WI38 (cell line): Measurements from ENCODE around the gene EDN1.

Experiments used
- H3K4me3 ChIP-seq: 2 replicates; pipeline ENCODE4 v1.5.1; 2011; ENCODE audit warnings: low read depth, mild to moderate bottlenecking, control low read depth, low read length
- TF ChIP-seq, protein P1 (sequence below): IDR thresholded peaks from 2 replicates; pipeline ENCODE4 v1.5.1; 2012; ENCODE audit warnings: low read depth, mild to moderate bottlenecking, control low read depth, low read length

The EDN1 gene

DNA sequence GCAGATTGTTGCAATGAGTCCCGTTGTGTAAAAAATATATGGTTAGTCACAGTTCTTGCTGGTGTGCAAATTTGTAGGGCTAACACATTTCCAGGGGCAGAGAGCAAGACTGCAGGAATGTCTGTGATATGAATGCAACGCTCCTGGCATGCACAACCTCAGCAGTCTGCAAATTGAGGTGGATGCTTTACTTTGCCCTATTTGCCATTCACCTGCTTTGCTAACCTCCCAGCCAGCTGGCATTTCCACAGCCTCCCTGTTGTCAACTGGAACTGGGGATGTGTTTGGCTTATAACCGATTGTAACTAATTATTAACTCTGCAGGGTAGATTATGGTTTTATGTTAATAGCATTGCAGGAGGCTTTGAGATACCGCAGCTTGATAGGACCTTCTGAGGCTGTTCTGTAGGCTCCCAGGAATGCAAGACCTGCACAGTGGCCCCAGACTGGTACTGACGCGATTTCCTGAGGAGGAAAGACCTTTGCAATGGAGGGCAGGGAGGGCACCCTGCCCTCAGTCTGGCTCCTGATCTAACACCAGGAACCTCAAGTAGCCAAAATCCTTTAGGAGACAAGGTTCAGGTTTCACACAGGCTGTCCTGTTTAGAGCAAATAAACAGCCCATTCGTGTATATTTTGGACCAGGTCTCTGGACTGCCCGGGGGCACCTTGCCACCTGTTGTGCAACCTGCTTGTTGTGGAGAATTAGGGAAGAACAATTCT lies 53.4 kb downstream of the EDN1 start:
- TF ChIP-seq, protein P1, sequence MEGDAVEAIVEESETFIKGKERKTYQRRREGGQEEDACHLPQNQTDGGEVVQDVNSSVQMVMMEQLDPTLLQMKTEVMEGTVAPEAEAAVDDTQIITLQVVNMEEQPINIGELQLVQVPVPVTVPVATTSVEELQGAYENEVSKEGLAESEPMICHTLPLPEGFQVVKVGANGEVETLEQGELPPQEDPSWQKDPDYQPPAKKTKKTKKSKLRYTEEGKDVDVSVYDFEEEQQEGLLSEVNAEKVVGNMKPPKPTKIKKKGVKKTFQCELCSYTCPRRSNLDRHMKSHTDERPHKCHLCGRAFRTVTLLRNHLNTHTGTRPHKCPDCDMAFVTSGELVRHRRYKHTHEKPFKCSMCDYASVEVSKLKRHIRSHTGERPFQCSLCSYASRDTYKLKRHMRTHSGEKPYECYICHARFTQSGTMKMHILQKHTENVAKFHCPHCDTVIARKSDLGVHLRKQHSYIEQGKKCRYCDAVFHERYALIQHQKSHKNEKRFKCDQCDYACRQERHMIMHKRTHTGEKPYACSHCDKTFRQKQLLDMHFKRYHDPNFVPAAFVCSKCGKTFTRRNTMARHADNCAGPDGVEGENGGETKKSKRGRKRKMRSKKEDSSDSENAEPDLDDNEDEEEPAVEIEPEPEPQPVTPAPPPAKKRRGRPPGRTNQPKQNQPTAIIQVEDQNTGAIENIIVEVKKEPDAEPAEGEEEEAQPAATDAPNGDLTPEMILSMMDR, result no peak
- no peak overlapping the region for H3K4me3 ChIP-seq

DNA sequence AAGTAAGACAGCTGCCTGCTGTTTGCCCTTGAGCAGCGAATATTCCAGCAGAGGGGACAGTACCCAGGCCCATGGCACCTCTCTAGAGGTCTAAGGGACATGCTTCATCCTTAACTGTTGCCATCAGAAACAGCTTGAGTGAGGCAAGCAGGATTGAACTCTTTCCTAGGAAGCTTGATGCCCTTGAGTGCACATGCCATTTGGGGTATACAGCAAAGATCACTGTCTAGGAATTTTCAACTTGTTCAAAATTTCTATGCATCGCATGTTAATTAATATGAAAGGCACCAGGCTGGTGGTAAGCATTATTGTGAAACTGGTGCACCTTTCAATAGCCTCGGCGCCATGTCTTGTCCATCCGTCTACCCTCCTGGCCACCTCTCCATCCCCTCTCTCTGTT lies 54.1 kb downstream of the EDN1 start:
- H3K4me3 ChIP-seq, result no peak overlapping the region
- TF ChIP-seq, protein P1, result no peak

DNA sequence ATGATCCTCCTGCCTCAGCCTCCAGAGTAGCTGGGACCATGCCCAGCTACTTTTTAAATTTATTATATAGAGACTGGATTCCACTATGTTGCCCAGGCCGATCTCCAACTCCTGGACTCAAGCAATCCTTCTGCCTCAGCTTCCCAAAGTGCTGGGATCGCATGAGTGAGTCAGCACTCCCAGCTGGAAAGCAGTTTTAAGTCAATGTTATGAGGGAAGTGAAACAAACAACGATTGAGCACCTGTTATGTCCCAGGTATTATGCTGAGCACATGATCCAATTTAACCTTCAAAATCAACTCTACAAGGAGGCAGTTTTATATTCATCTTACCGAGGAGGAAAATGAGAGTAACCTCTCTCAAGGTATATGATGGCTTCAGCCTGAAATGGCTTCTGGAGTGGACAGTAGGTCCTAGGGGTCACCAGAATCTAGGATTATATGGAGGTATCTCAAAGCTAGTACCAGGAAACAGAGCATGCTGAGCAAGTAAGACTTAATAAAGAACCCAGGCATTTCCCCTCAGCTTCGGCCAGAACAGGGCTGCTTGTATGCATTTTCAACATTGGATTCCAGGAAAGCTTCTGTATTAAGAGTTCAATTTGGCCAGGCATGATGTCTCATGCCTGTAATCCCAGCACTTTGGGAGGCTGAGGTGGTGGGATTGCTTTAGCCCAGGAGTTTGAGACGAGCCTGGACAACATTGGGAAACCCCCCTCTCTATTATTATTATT lies 55.0 kb downstream of the EDN1 start:
- TF ChIP-seq, protein P1, result no peak
- no peak overlapping the region for H3K4me3 ChIP-seq

DNA sequence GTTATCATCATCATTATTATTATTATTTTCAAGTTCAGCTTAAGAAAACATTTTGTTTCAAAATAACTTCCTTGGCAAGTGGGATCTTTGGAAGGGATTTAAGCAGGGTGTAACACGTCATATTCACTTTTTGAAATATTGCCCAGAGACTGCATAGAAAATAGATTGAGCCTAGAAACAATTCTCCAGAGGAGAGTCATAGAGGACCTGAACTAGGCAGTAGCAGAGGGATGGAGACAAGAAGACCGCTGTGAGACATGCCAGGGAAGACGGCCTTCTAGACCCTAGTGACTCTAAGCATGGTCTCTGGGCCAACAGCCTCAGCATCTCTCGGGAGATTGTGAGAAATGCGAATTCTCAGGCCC lies 55.5 kb downstream of the EDN1 start:
- no peak overlapping the region for H3K4me3 ChIP-seq
- TF ChIP-seq, protein P1, result no peak
